Lung (tissue), 12 donors: ENCODE results near the gene EIF2B5. TPM values are rescaled to one million over a fixed set of nuclear protein-coding genes. Genes with fewer than 3 reads are reported as not detected.

ENCODE experiments used
- ATAC-seq: fragments of 200-7000 bp; cut with Tn5 transposase; one replicate; pipeline ENCODE4 v1.9.1; 2020; ENCODE audit warnings: moderate number of reproducible peaks; ENCODE audit not compliant: insufficient read depth, low FRiP score
- DNase-seq, 3 donors: peaks; one replicate each; pipeline ENCODE4 v3.0.0-alpha.2; 2013 to 2017
- H3K27ac ChIP-seq, 2 donors: one replicate each; pipeline ENCODE4 v1.5.1; 2013; ENCODE audit warnings: mild to moderate bottlenecking in 2 of 2, moderate library complexity in 2 of 2, control low read depth in 1 of 2, inconsistent platforms in 1 of 2, low read depth in 1 of 2, low read length in 1 of 2
- H3K27me3 ChIP-seq, 3 donors: one replicate each; pipeline ENCODE4 v1.5.1; 2013; ENCODE audit warnings: low read length in 2 of 3; ENCODE audit not compliant: control insufficient read depth in 3 of 3, insufficient read depth in 3 of 3
- H3K36me3 ChIP-seq, 4 donors: one replicate each; pipeline ENCODE4 v1.5.1; 2013; ENCODE audit warnings: low read length in 4 of 4, mild to moderate bottlenecking in 1 of 4, moderate library complexity in 1 of 4; ENCODE audit not compliant: control insufficient read depth in 4 of 4, insufficient read depth in 4 of 4
- H3K4me1 ChIP-seq, 5 donors: one replicate each; pipeline ENCODE4 v1.5.1; 2013; ENCODE audit warnings: low read length in 5 of 5, mild to moderate bottlenecking in 2 of 5, moderate library complexity in 1 of 5; ENCODE audit not compliant: control insufficient read depth in 5 of 5, insufficient read depth in 5 of 5
- H3K4me3 ChIP-seq: one replicate; pipeline ENCODE4 v1.5.1; 2013; ENCODE audit warnings: mild to moderate bottlenecking, control low read depth, moderate library complexity
- H3K9ac ChIP-seq, 2 donors: one replicate each; pipeline ENCODE4 v1.5.1; 2013; ENCODE audit warnings: low read length in 2 of 2, control low read depth in 1 of 2; ENCODE audit not compliant: insufficient read depth in 1 of 2
- H3K9me3 ChIP-seq, 4 donors: one replicate each; pipeline ENCODE4 v1.5.1; 2013; ENCODE audit warnings: low read length in 3 of 4, mild to moderate bottlenecking in 1 of 4, moderate library complexity in 1 of 4; ENCODE audit not compliant: control insufficient read depth in 4 of 4, insufficient read depth in 3 of 4
- WGBS, 2 donors: extraction: QIAGEN DNeasy Blood & Tissue Kit; methylation state at CpG; one replicate each; pipeline ENCODE4 v1.1.7; 2013; 5-methylcytosine and 5-hydroxymethylcytosine counted together
- polyA plus RNA-seq, 2 donors: library from polyadenylated mRNA; stranded (reverse); fragments of 200-250 nt; gene quantifications; one replicate each; pipeline ENCODE4 v1.2.1, GENCODE V29; 2013
- total RNA-seq, 2 donors: library from RNA; depleted of rRNA in 1 of 2; stranded (reverse); fragments of >200 nt in 1 of 2; gene quantifications; one replicate each; pipeline ENCODE4 v1.2.1, GENCODE V29; 2014 to 2021
- TF ChIP-seq, protein P1 (sequence below): IDR thresholded peaks from 2 replicates; pipeline ENCODE4 v1.5.1; 2012; ENCODE audit warnings: mild to moderate bottlenecking; ENCODE audit errors: control extremely low read depth, extremely low read depth
- donor health status: control.
- donor health status: control.
- donor health status: Bipolar disorder and iron deficiency.
- donor health status: healthy.
- donor health status: DM: yes; HTN: yes; CAD: no.

EIF2B5 gene
- total and polyA plus RNA-seq, 4 donors = 32.5 to 43.2 (median 37.8) TPM

DNA sequence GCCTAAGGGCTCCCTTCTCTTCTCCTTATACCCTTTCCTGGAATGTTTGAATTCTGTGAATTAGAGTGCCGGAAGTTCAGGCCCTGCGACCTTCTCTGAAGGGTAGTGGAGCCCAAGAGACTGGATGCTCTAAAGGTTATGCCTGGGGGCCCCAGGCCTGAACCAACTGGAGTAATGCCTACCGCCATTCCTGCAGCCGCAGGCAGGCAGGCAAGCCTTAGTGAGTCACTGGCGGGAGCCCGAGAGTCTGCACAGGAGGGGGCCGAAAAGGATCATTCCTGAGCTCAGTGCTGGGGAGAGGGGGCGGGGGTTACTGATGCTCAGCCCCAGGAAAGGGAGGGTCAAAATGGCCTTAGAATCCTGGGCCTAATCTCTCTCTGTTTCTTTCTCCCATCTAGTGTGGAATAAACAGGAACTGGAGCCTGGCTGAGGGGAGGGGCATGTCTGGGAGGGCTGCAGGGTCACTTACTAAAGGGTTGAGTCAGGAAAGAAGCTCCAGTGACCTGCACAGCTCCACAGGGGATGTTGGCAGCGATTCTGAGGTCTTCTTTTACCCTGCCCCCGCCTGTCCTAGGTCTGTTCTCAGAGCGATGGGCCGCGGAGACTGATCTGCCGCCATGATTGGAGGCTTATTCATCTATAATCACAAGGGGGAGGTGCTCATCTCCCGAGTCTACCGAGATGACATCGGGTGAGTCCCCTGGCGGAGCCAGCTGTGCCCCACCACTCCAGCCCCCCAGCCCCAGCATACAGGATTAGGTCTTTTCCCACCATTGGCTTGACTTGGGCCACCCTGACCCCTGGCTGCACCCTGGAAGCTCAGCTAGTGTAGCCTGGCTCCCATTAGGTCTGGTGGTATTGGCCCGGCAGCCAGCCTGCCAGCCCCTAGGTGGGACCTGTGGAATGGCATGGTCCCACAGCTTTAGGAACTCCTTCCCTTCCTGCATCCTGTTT lies 41.5 kb downstream of the EIF2B5 start:
- Histone ChIP-seq H3K36me3 (peaks cover 11 to 57% (median 50%) of the 10 kb centered on the region in 4 donors), H3K4me1 (peaks cover 0 to 30% (median 14%) of the 10 kb centered on the region in 5 donors), H3K9ac (peak overlapping the region; percentile 16 to 82), H3K27ac (peak overlapping the region; percentile 75 to 83), H3K9me3 (no peaks in the 10 kb centered on the region), H3K27me3 (no peaks in the 10 kb centered on the region), H3K4me3 (peak overlapping the region; percentile 38)
- WGBS, 2 donors = 39 to 49% methylated on average over 19 of the region's 19 CpGs
- TF ChIP-seq, protein P1, sequence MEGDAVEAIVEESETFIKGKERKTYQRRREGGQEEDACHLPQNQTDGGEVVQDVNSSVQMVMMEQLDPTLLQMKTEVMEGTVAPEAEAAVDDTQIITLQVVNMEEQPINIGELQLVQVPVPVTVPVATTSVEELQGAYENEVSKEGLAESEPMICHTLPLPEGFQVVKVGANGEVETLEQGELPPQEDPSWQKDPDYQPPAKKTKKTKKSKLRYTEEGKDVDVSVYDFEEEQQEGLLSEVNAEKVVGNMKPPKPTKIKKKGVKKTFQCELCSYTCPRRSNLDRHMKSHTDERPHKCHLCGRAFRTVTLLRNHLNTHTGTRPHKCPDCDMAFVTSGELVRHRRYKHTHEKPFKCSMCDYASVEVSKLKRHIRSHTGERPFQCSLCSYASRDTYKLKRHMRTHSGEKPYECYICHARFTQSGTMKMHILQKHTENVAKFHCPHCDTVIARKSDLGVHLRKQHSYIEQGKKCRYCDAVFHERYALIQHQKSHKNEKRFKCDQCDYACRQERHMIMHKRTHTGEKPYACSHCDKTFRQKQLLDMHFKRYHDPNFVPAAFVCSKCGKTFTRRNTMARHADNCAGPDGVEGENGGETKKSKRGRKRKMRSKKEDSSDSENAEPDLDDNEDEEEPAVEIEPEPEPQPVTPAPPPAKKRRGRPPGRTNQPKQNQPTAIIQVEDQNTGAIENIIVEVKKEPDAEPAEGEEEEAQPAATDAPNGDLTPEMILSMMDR = no peak
- ATAC-seq (peak; percentile 38), DNase-seq (peak; percentile 69 to 85 (median 79))

DNA sequence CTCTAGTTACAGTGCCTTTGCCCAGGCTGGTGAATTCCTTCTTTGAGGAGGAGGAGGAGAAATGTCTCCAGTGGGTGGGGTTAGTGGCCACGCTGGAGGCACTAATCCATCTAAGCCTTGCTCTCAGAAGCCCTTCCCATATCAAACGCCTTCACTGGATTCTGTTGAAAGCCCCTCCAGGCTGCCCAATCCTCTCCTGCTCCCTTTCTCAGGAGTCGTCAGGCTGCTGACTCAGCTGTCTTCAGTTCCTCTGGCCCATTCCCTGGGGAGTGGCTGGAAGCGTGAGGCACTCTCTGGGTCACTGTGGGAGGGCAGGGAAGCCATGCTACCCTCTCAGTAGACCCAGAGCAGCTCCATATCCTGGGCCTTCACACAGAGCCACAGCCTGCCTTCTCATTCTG lies 42.2 kb downstream of the EIF2B5 start:
- Histone ChIP-seq H3K36me3 (peaks cover 12 to 60% (median 54%) of the 10 kb centered on the region in 4 donors), H3K9me3 (no peaks in the 10 kb centered on the region), H3K27ac (peak overlapping the region in 1 of 2 donors; percentile 83), H3K27me3 (no peaks in the 10 kb centered on the region), H3K4me3 (no peak overlapping the region), H3K9ac (peak overlapping the region in 1 of 2 donors; percentile 67), H3K4me1 (peaks cover 0 to 30% (median 14%) of the 10 kb centered on the region in 5 donors)
- 43 to 48% methylated on average over 4 of the region's 4 CpGs for WGBS, 2 donors
- peak in 1 of 3 donors; percentile 16 for DNase-seq
- TF ChIP-seq, protein P1 = no peak
- no peak for ATAC-seq

DNA sequence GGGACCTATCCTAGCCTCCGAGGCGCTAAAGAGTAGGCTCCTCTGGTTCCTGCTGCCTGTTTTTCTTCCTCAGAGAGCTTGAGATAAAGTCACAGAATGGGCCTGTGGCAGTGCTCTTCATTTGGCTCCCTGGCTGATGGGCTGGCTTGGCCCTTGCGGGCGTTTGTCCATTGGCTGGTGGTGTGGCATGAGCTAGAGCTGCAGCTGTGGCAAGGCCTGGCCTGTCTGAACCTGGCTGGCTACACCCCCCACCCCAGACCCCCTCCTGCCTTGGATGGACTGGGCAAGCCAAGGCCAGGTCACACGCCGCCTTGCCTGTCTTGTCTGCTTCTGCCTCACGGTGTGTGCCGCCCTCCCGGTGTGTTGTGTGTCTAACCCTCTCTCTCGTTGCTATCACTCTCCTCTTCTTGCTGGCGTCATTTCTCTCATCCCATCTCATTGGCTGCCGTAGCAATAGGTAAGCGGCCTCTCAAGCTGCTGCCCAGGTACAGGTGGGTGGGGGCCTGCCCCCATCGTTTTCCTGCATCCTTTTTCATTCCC lies 42.7 kb downstream of the EIF2B5 start:
- no peak overlapping the region for H3K4me3 ChIP-seq
- peaks cover 17 to 64% (median 57%) of the 10 kb centered on the region in 4 donors for H3K36me3 ChIP-seq
- H3K27me3 ChIP-seq = no peaks in the 10 kb centered on the region
- ATAC-seq (no peak), DNase-seq (no peak)
- H3K9ac ChIP-seq = no peak overlapping the region
- TF ChIP-seq, protein P1 = no peak
- no peaks in the 10 kb centered on the region for H3K9me3 ChIP-seq
- no peak overlapping the region for H3K27ac ChIP-seq
- H3K4me1 ChIP-seq = peaks cover 0 to 30% (median 14%) of the 10 kb centered on the region in 5 donors
- 91 to 98% methylated on average over 14 of the region's 14 CpGs for WGBS, 2 donors
